GM21526 (cell line): ENCODE results near the gene EYS.
"Not testable (repeated sequence)": the region's sequence is repeated elsewhere in the genome, so short reads cannot be mapped to it uniquely, and the experiment has no call there.

Source experiments
- ATAC-seq: cut with Tn5 transposase; IDR thresholded peaks from one replicate; pipeline ENCODE4 v1.9.1; 2021; ENCODE audit warnings: moderate library complexity; ENCODE audit not compliant: unreplicated experiment, low FRiP score

The EYS gene

DNA sequence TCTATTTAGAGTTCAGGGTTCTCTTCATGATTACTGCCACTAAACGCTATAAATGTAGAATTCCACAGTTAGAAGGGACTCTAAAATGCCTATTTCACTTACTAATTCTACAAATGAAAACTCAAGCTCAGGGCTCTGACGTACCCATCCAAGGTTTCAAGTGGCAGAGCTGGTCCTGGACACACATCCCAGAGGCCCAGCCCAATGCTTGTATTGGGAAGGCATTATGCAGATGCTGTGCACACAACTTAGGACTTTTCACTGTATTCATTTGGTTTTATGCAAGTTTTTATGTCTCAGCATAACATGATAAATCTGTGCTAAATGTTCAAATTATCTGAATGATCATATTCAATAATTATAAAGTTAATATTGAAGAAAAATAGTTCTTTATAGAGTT lies 1761.0 kb downstream of the EYS start:
- ATAC-seq, result no peak

DNA sequence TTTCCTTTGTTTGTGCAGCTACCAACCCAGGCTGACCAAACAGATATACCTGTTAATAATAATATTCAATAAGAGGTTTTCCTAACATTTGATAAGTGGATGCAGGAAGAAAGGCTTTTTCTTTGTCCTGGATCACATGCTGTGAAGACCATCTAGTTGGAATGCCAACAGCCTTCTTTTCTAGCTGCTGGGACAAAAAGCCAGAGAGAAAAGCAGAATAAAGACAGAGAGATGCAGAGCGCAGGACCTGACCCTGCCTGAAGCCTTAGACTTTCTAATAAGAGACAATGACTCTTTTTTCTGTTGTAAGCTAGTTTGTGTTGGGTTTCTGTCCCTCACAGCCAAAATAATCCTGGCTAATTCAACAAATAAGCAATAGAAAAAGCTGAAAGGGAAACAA lies 1763.2 kb downstream of the EYS start:
- ATAC-seq, result no peak

DNA sequence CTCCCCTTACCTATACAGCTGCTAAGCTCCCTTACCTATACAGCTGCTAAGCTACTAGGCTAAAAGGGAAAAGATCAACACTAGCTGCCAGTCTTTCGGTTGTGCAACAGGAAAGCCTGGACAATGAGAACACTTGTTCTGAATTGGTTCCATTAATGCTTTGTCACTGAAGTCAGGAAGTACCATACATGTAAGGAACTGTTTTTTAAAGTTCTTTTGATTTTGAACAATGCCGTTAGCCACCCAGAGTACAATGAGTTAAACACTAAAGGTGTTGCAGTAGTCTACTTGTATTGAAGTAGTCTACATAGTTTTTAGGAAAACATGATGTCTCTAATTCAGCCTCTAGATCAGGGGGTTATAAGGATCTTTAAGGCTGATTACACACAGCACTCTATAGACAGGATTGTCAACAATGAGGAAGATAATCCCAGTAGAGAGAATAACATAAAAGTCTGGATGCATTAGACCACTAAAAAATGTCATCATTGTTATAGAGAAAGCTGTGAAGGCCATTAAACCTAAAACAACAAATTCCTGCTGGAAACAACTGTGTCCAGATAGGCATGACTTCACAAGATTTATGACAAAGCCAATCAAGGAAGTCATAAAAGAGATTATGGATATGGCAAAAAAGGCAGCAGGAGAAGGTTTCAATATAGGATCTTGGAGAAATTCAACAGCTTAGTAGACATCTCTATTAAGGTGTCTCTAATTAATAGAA lies 1765.1 kb downstream of the EYS start:
- no peak for ATAC-seq

DNA sequence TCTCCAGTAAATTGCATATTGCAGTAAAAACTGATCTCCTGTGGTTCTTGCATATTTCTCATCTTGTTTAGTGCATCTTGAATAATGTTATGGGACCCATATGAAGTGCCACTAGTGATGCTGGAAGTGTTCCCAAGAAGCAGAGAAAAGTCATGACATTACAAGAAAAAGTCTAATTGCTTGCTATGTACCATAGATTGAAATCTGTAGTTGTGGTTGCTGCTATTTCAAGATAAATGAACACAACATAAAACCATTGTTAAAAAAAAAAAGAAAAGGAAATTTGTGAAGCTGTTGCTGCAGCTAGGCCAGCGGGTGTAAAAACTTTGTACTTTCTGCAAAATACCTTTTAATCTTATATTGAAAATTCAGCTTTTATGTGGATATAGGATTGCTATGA lies 1767.0 kb downstream of the EYS start:
- no peak for ATAC-seq

DNA sequence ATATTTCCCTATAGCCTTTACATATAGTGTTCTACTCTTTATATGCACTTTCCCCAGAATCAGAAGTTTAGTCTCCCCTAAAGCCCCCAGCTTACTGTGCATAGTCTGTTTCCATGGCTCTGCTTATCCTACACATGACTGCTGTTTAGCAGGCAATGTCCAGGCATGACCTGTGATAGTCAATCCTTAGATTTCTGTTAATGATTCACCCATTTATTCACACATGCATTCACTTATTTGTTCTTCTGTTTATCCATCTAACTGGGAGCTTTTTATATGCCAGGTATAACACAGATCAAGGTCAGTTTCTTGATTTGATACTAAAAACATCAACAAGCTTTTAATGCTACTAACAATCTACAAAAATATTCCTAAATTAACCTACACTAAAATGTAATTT lies 1770.6 kb downstream of the EYS start:
- no peak for ATAC-seq

DNA sequence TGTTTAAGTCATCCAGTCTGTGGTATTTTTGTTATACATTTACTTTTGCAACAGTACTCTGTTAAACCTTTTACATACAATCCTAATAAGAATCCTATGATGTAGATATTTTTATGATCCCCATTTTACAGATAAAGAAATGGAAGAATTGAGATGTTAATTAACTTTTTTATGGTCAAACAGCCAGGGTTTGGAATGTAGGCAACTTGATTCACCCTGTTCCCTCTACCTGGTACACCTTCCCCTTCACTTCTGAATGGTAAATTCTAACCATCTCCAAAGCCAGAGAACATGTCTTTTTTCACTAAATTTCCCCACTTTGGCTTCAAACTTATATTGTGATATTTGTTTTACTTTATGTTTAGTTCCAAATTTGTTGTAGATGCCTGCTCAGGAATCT lies 1771.3 kb downstream of the EYS start:
- no peak for ATAC-seq

DNA sequence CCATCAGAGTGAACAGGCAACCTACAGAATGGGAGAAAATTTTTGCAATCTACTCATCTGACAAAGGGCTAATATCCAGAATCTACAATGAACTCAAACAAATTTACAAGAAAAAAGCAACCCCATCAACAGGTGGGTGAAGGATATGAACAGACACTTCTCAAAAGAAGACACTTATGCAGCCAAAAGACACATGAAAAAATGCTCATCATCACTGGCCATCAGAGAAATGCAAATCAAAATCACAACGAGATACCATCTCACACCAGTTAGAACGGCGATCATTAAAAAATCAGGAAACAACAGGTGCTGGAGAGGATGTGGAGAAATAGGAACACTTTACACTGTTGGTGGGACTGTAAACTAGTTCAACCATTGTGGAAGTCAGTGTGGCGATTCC lies 1773.1 kb downstream of the EYS start:
- not testable (repeated sequence) for ATAC-seq

DNA sequence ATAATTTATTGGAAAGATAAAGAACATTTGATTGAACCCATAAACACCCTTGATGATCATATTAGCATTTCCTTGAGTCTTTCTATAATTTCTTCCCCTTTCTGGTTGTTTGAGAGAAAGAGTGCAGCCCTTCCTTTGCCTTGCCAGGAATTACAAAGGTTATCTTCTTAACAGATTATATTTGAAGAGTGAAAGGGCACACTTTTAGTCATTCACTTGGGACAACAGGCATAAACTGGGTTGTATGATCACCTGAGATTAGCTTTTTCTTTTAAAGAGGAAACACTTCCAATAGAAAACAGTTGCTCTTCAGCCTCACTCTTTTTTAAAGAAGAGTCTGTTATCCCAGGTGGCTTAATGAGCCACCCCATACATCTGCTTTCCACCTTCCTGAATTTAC lies 1776.2 kb downstream of the EYS start:
- no peak for ATAC-seq

DNA sequence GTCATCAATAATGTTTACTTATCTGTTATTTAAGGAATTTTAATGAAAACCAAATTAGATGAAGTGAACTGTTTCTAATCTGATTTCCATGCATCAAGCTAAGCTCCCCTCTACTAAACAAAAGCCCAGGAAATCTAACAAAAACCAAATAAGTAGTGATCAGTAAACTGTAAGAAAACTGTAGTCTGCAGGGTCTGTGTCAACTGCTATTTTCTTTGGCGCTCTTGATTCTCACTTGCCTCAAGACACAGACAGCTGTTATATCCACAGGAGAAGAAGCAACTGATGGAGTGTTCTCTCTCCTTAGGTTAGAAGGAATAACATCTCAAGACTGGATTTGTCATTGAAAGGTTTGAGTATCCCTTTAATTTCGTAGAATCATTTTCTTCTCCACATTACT lies 1777.9 kb downstream of the EYS start:
- ATAC-seq, result no peak

DNA sequence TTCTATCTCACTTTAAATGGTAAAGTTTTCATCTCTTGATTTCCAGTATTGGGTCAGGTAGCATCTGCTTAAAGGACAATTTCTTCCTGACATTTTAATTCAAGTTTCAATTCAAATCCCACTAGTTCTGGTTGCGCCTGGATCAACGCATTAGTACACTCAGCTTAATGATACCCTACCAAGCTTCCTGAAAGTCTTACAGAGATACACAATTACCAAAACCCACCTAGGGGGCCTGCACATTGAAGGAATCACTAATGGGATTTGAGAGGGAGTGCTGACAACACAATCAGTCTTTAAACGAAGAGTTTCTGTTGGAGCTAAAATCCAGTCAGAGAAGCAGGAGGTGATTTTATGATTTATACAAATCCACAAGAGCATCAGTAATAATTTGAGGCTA lies 1778.4 kb downstream of the EYS start:
- ATAC-seq, result no peak

DNA sequence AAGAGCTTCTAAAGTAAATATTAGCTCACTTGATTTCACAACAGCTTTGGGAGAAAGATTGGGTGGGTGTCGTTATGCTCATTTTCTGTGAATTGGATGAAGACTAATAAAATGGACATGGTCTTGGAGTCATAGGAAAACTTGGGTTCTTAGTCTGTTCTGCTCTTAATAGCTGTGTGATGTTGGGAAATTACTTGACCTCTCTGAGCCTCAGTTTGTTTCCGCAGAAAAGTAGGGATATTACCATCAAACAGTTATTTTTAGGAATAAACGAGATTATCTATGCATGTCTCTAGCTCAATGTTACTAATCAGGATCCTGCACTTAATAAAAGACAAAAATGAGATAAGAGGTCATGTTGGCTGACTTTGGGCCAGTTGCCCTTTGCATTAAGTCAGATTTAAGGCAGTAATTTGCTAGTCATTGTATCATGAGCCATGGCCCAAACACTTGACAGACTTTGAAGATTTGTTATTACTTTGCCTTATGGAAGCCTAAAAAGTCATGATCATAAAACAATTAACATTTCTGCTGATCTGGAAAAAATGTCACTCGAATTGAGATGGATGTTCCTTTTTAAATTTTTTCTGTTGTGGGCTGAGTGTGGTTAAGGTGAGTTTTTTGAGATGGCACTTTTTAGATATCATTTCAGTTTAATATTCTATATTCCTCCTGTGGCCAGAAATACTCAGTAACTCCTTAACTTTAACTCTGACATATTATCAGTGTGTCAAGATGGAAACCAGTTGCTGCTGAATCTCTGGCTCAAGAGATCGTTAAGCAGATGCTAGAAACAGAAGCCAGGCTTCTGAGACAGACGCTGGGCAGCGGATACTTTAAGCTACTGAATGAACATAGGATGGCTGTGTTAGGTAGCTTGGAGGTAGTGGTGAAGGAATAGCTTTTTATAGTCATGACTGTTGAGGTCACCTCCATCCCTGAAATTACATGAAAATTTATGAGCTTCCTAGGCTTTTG lies 1779.8 kb downstream of the EYS start:
- ATAC-seq, result no peak

DNA sequence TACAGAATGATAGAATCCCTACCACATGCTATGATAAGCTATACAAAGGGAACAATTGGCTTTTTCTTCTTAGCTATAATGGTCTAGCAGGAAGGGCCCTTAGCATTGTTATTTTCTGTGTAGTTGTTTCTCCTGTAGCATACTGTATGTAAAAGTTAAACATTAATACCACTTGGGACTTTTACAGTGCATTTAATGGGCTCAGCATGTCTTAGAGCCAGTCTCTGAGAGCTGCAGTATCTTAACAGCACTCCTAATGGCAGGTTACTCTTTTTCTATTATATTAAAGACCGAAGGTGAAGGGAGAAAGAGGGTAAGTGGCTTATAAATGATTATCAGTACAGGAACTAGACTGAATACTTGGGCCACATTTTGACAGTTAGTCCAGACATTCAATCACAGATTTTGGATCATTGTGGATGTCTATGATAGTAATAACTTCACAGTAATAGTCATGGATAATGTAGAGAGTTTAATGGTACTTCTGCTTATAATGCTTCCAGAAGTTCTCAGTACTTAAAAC lies 1780.7 kb downstream of the EYS start:
- ATAC-seq, result no peak

DNA sequence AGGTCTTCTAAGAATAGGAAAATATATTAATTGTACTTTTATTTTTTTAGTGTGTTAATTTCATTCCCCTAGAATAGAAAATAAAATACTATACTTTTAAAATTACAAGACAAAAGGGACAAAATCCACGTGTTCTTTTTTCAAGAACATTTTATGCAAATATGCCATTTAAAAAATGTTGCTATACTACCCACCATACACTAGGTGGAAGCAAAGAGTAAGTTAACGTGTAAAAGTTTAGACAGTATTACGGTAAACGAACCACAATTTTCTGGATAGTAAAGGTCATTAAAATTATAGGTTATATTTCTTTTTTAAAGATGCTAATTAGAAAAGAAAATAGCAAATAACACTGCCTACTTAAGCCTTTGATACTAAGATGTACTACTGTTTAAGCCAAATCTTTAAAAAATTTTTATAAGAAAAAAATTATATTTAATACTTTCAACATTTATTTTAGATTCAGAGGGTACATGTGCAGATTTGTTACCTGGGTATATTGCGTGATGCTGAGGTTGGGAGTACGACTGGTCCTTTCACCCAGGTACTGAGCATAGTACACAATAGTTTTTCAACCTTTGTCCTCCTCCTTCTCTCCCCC lies 1783.8 kb downstream of the EYS start:
- peak; percentile 88 for ATAC-seq

DNA sequence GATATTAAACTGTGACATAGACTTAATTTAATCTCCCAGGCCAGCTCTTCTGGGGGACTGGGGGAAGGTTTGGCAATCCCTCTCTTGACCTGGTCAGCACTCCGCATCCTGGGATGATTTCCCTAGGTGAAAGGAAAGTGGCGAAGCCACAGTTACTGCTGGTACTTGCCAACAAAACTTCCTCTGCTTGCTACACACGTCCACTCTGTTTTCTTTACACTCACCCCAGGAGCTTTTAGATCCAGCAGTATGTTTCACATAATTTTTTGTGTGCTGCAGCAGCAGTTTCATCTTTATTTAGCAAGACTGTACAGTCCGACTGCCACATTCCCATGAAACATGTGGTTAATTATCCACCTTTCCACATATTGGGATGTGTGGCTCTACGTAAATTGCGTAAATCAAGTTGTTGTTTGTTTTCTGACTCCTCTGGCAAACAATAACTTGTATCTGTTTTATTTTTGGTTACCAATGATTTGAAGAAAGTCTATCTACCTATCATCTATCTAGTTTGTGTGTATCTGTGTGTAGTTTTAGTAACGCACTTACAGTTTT lies 1787.4 kb downstream of the EYS start:
- ATAC-seq, result no peak

DNA sequence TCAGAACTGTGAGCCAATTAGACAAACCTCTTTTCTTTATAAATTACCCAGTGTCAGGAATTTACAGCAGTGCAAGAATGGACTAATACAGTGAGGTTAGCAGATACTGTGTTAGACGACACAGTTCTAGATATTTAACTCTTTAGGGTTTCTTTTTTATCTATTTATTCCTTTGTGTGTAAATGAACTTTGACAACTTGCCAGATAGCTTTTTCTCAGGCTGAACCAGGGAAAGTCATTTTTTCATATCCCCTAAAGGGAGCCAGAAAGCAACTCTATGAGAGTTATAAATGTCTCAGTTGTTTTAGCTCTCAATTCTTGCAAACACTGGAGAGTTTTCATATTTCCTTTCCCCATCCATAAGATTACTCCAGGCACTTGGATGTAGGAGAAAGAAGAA lies 1794.1 kb downstream of the EYS start:
- no peak for ATAC-seq

DNA sequence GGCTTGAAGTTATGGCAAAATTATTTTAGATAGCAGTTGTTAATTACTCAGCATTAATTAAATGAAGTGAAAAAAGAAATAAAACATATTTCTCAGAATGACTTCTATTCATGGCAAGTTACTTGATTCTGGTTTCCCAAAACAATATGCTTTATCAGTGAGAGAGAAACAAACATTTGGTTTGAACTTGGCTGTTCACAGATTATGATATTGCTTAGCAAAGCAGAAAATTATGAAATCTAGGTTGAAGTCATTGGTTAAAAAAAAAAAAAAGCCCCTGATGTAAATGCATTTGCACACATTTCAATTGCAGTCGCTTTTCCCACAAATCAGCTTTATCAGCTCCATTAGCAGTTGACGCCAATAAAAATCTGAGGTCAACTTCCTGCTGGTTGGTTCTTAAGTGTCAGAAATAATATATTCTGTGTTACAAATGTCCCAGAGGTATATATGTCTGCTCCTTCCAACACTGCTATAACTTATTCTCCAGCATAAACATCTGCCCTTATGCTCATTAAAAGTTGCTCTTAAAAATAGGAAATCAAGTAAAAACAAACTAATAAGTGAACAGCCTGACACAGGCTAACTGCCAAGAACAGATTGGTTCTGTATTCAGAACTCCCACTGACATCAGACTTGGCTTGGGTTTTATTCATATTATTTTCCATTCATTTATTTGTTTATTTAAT lies 1796.0 kb downstream of the EYS start:
- no peak for ATAC-seq

DNA sequence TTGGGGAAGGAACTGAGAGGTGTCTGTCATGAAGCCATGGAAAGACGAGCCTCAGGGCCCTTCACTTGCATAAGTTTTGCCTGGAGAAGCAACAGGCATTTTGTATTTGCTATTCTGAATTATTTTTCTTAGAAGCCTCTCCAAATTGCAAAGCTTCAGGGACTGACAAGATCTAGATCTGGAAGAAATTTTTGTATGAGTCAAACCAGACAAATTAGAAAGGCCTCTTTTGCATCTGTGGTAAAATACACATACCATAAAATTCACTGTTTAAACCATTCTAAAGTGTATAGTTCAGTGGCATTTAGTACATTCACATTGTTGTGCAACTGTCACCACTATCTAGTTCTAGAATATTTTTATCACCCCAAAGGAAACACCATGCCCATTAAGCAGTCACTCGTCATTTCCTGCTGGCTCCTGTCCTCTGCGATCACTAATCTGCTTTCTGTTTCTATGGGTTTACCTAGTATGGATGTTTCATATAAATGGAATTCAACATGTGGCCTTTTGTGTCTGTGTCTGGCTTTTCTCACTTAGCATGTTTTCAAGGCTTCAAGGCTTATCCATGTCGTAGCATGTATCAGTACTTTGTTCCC lies 1802.3 kb downstream of the EYS start:
- no peak for ATAC-seq

DNA sequence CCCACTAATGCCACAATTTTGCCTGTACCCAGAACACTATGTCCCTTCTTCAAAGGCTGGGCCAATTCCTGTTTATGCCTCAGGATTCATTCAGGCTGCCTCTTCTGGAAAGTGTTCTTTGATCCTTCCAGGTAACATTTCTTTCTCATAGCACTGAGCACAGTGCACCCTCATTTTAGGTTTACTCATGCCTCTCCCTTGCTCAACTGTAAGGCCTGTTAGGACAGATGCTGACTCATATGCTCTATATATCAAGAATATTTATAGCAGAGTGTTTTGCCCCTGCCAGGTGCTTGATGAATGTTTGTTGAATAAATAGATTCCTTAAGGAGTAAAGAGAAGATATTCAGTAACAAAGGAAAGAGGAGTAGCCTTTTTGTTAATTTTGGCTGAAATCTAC lies 1807.5 kb downstream of the EYS start:
- no peak for ATAC-seq

DNA sequence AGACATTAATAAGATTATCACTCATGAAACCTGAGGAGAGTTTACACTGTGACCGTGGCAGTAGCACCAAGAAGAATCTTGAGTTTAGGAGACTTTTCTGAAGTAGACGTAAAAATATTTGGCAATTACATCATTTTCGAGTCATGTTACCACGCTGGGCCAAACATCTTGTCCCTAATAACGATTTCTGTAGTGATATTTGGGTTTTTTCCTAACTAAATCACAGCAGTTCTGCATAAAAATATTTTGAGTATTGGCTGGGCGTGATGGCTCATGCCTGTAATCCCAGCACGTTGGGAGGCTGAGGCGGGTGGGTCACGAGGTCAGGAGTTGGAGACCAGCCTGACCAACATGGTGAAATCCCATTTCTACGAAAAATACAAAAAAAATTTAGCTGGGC lies 1809.1 kb downstream of the EYS start:
- no peak for ATAC-seq

DNA sequence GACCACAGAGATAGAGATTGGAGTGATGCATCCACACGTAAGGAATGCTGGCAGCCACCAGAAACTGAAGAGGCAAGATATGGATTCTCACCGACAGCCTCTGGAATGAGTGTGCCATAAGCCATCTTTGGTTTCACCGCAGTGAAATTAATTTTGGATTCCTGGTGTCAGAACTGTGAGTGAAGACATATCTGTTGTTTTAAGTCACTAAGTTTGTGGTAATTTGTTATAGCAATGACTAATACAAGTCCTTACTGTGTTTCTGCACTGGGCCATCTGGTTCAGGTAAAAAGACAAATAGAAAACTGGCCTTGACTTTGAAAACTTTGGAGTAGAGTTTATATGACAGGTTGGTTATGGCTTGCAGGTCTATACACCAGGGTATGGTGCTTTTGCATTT lies 1809.6 kb downstream of the EYS start:
- ATAC-seq, result no peak
